GM13977 (cell line): Measurements from ENCODE around the gene L3MBTL2.

Experiments used
- DNase-seq: peaks from one replicate; pipeline ENCODE4 v3.0.0; 2012; ENCODE audit warnings: low spot score
- in situ Hi-C: fragments of 300-500 bp; cut with MboI; formaldehyde crosslinking; loops from one replicate; pipeline ENCODE4 v1.12.0; 2022; ENCODE audit warnings: low sequenced_read_pairs, low pct_unique_long_range_greater_than_20kb, mixed read lengths, inconsistent platforms; ENCODE audit not compliant: unreplicated experiment
- TF ChIP-seq, protein P1 (sequence below): IDR thresholded peaks from 2 replicates; pipeline ENCODE4 v1.5.1; 2012; ENCODE audit warnings: mild to moderate bottlenecking, control low read depth; ENCODE audit not compliant: insufficient read depth; ENCODE audit errors: extremely low read depth, missing control alignments

The L3MBTL2 gene

GRCh38 chr22:41204066-41204465, 1.0 kb upstream of the L3MBTL2 start:
- in situ Hi-C loops = no loop called here
- DNase-seq = no peak
- TF ChIP-seq, protein P1, sequence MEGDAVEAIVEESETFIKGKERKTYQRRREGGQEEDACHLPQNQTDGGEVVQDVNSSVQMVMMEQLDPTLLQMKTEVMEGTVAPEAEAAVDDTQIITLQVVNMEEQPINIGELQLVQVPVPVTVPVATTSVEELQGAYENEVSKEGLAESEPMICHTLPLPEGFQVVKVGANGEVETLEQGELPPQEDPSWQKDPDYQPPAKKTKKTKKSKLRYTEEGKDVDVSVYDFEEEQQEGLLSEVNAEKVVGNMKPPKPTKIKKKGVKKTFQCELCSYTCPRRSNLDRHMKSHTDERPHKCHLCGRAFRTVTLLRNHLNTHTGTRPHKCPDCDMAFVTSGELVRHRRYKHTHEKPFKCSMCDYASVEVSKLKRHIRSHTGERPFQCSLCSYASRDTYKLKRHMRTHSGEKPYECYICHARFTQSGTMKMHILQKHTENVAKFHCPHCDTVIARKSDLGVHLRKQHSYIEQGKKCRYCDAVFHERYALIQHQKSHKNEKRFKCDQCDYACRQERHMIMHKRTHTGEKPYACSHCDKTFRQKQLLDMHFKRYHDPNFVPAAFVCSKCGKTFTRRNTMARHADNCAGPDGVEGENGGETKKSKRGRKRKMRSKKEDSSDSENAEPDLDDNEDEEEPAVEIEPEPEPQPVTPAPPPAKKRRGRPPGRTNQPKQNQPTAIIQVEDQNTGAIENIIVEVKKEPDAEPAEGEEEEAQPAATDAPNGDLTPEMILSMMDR = no peak

DNA sequence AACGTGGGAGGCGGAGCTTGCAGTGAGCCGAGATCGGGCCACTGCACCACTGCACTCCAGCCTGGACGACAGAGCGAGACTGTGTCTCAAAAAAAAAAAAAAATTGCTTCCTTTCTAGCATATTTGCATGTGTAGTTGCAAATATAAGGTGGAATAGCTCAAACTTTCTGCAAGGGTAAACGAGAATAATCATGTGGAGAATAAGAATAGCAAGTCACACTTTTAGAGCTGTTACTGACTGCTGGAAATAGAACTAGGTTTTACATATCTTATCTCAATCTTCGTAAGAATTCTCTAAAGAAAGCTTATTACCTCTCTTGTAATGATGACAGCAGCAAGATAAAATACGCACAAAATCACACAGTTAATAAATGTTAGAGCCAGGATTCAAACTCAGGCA, 1.6 kb downstream of the L3MBTL2 start:
- in situ Hi-C loops = no loop called here
- TF ChIP-seq, protein P1 = no peak

DNA sequence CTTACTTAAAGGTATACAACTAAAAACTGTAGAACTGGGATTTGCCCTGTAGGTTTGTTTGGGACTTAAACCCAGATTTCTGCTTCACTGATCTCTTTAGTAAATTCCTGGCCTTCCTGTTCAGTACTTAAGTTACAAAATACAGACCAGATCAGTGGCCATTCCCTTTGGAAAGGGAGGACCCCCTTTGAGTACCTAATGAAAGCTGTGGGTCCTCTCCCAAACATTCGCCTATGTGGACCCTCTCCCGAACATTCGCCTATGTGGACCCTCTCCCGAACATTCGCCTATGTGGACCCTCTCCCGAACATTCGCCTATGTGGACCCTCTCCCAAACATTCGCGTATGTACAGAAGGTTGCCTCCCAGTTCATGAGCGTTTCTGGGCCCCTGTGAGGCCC, 10.3 kb downstream of the L3MBTL2 start:
- in situ Hi-C loops = no loop called here
- TF ChIP-seq, protein P1 = no peak

More for the DNA sequence above, 1.6 kb downstream of the L3MBTL2 start:
- DNase-seq = no peak

DNA sequence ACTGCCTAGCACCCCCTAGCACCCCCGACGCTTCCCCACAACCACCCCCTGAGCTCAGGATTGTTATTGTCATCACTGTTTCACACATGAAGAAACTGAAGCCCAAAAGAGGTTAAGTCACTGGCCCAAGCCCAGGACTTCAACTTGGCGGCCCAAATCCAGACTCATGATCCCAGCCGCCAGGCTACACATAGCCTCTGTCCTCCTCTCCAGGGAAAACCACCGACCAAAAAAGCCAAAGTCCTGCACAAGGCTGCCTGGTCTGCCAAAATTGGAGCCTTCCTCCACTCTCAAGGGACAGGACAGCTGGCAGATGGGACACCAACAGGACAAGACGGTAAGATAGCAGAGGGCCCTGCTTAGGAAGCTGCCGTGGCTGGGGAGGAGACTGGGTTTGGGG, 10.8 kb downstream of the L3MBTL2 start:
- no peak for DNase-seq
- TF ChIP-seq, protein P1 = no peak
- in situ Hi-C loops = no loop called here

More for the DNA sequence above, 10.3 kb downstream of the L3MBTL2 start:
- DNase-seq = no peak

GRCh38 chr22:41216984-41217383, 11.9 kb downstream of the L3MBTL2 start:
- in situ Hi-C loops = no loop called here
- DNase-seq = no peak
- TF ChIP-seq, protein P1 = no peak

GRCh38 chr22:41217553-41218157, 12.5 kb downstream of the L3MBTL2 start:
- in situ Hi-C loops = no loop called here
- TF ChIP-seq, protein P1 = no peak

More at GRCh38 chr22:41217553-41218157, 12.5 kb downstream of the L3MBTL2 start:
- DNase-seq = peak; percentile 71
